HG03139 (cell line): ENCODE results near the gene SH3GL3.

Source experiments
- ATAC-seq: cut with Tn5 transposase; IDR thresholded peaks from one replicate; pipeline ENCODE4 v1.9.1; 2021; ENCODE audit not compliant: unreplicated experiment

SH3GL3 gene

GRCh38 chr15:83503595-83504364 lies 56.6 kb downstream of the SH3GL3 start:
- no peak for ATAC-seq

- ATAC-seq = no peak
Measured at GRCh38 chr15:83504365-83504764, 57.2 kb downstream of the SH3GL3 start.

GRCh38 chr15:83510001-83510400 lies 62.9 kb downstream of the SH3GL3 start:
- ATAC-seq = no peak

- no peak for ATAC-seq
Measured at GRCh38 chr15:83512459-83512858, 65.3 kb downstream of the SH3GL3 start.

- ATAC-seq = no peak
Measured at GRCh38 chr15:83514584-83514983, 67.4 kb downstream of the SH3GL3 start.

- ATAC-seq = no peak
Measured at GRCh38 chr15:83515164-83515563, 68.0 kb downstream of the SH3GL3 start.

GRCh38 chr15:83516935-83517334 lies 69.8 kb downstream of the SH3GL3 start:
- no peak for ATAC-seq

GRCh38 chr15:83526319-83526718 lies 79.2 kb downstream of the SH3GL3 start:
- ATAC-seq = no peak

GRCh38 chr15:83533410-83533962 lies 86.3 kb downstream of the SH3GL3 start:
- no peak for ATAC-seq

- no peak for ATAC-seq
Measured at GRCh38 chr15:83537606-83538005, 90.5 kb downstream of the SH3GL3 start.

- ATAC-seq = no peak
Measured at GRCh38 chr15:83538682-83539081, 91.5 kb downstream of the SH3GL3 start.

GRCh38 chr15:83545804-83546511 lies 98.8 kb downstream of the SH3GL3 start:
- no peak for ATAC-seq

- no peak for ATAC-seq
Measured at GRCh38 chr15:83546512-83546888, 99.4 kb downstream of the SH3GL3 start.

- no peak for ATAC-seq
Measured at GRCh38 chr15:83547168-83547567, 100.0 kb downstream of the SH3GL3 start.

GRCh38 chr15:83549623-83550022 lies 102.5 kb downstream of the SH3GL3 start:
- no peak for ATAC-seq

GRCh38 chr15:83554558-83554957 lies 107.4 kb downstream of the SH3GL3 start:
- ATAC-seq = no peak

- ATAC-seq = no peak
Measured at GRCh38 chr15:83555383-83555782, 108.2 kb downstream of the SH3GL3 start.

GRCh38 chr15:83556068-83556467 lies 108.9 kb downstream of the SH3GL3 start:
- ATAC-seq = no peak

GRCh38 chr15:83556754-83557153 lies 109.6 kb downstream of the SH3GL3 start:
- no peak for ATAC-seq

- no peak for ATAC-seq
Measured at GRCh38 chr15:83558146-83558545, 111.0 kb downstream of the SH3GL3 start.

- ATAC-seq = peak; percentile 87
Measured at GRCh38 chr15:83559310-83559966, 112.3 kb downstream of the SH3GL3 start.

- ATAC-seq = no peak
Measured at GRCh38 chr15:83561661-83562060, 114.5 kb downstream of the SH3GL3 start.
